HG03575 (cell line): ENCODE measurements around the gene HELZ2.

Experiments used
- ATAC-seq: cut with Tn5 transposase; IDR thresholded peaks from one replicate; pipeline ENCODE4 v1.9.1; 2021; ENCODE audit not compliant: unreplicated experiment, insufficient number of reproducible peaks, low FRiP score; ENCODE audit errors: extremely low read depth

Gene HELZ2

DNA sequence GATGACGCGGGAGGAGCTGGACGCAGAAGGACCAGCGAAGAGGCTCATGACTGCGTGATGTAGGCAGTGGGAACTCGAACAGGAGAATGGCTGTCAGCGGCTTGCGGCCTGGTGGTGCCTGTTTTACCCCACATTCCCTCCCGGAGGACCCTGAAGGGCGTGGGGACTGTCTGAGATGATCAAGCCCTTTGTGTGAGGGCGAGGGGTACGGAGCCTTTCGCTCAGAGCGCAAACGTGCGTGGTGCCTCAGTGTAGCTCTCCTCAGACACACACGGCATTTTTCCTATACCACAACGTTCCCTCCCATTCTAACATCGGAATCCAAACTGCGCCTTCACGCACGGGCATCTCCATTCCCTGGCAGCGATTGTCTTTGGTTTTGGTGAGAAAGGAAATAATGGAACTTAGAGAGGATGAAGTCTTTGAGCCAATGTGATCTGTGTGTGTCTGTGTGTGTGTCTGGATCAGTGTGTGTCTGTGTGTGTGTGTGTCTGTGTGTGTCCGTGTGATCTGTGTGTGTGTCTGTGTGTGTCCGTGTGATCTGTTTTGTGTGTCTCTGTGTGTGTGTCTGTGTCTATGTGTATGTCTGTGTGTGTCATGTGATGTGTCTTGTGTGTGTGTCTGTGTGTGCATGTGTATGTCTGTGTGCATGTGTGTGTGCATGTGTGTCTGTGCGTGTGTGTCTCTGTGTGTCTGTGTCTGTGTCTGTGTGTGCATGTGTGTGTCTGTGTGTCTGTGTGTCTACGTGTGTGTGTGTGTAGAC lies 42.2 kb downstream of the HELZ2 start:
- no peak for ATAC-seq

DNA sequence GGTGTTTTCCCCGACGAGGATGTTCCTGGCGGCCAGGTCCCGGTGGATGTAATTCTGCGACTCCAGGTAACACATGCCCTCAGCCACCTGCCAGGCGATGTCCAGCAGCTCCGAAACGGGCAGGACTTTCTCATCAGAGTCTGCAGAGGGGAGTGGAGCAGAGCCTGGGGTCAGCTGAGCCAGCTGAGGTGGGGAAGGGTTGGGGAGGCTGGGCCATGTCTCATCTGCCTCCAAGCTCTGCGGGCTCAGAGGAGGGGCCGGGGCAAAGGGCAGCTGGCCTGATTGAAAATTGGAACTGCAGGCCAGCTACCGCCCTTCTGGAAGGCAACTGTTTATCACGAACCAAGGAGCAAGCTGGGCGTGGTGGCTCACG lies 43.3 kb downstream of the HELZ2 start:
- no peak for ATAC-seq

DNA sequence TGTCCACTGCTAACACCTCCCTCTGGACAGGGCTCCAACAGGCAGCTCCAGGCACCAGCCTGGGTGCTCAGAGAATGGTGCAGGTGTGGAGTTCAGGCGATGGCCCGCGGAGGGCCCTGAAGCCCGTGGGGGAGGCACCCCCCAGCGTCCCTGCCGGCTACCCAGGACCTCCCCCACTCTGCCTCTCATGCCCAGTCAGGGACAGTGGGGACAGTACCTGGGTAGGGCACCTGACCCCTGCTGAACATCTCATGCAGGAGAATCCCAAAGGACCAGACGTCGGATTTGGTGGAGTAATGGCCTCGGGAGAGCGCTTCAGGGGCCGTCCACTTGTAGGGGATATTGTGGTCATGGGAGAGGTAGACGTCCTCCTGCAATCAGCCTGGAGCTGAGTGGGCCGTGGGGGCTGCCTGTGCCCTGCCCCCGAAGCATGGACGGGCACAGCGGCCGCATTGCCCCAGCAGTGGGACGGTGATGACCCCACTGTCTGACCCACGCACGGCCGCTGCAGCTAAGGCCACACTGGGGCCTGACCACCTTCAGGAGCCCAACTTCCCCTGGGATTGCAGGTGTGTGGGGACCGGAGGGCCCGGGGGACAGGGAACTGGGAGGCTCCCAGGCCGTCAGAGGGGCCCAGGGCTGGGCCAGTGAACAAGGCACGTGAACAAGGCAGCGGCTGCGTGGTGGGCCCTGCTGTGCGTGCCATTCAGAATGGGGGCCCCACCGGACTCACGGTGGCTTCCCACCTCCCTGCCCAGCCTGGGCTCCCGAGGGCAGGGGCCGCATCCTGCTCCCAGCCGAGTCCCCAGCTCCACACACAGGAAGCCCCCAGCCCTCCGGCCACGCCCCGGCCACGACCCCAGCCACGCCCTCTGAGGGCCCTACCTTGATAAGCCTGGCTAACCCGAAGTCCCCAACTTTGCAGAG lies 43.9 kb downstream of the HELZ2 start:
- no peak for ATAC-seq

DNA sequence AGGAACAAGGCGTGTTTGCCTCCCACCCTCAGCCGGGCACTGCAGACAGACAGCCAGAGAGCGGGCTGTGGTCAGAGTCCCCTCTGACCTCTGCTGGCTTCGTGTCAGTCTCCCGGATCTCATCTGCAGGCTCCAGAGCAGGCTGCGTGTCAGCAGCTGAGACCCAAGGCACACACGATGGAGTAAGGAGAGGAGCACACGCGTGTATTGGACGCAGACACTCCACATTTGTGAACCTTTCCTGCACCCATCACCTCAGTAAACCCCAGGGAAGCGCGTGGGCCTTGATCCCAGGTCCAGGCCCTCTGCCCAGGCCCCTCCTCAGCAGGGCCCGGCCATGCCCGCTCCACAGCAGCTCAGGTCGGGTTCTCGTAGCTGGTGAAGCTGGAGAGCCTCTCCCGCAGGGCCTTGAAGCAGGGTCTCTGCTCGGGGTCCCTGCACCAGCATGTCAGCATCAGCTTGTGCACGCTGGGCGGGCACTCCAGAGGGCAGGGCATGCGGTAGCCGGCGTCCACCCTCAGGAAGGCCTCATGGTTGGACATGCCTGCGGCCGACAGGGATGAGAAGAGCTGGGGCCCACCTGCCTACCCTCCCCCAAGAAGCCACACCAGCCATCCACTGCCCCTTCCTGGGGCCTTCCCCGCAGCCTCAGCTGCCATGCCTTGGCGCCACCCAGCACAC lies 44.7 kb downstream of the HELZ2 start:
- ATAC-seq: no peak

DNA sequence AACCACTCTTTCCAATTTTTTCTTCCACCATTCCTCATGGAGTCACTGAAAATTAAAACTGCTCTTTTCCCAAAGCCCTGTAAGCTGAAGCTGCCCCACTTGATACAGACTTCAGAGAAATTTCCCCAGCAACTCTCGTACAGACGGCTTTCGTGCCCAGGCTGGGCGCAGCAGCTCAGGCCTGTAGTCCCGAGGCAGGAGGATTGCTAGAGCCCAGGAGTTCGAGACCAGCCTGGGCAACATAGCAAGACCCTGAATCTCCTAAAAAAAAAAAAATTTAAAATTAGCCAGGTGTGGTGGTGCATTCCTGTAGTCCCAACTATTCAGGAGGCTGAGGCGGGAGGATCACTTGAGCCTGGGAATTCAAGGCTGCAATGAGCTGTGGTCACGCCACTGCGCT lies 46.9 kb downstream of the HELZ2 start:
- no peak for ATAC-seq

DNA sequence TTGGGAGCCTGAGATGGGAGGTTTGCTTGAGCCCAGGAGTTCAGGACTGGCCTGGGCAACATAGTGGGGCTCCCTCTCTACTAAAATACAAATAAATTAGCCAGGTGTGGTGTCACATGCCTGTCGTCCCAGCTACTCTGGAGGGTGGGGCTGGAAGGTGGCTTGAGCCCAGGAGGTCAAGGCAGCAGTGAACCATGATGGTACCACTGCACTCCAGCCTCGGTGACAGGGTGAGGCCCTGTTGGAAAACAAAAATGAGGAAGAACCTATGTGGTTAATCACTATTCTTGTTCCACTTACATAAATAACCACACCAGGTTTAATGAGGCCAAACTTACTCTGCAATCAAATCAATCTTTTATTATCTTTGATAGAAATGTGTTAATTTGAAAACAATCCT lies 48.1 kb downstream of the HELZ2 start:
- no peak for ATAC-seq

DNA sequence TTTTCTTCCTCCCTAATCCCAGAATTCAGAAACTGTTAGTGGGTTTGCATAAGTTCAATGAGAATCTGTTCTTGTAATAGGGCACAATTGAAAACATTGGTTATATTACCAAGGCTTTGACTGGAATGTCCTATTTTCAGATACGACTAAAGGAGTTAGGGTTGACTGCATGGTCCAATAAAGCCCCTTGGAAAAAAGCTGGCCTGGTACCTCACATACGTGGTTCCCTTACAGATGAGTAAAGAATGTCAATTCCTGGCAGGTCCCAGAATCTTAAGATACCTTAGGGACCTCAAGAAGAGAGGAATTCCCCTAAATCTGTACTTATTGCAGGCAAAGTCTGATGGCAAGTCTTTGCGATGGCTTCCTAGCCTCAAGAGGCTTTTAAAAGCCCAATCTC lies 48.9 kb downstream of the HELZ2 start:
- ATAC-seq: no peak
